Measurements from ENCODE around the gene DVL1.

DNA sequence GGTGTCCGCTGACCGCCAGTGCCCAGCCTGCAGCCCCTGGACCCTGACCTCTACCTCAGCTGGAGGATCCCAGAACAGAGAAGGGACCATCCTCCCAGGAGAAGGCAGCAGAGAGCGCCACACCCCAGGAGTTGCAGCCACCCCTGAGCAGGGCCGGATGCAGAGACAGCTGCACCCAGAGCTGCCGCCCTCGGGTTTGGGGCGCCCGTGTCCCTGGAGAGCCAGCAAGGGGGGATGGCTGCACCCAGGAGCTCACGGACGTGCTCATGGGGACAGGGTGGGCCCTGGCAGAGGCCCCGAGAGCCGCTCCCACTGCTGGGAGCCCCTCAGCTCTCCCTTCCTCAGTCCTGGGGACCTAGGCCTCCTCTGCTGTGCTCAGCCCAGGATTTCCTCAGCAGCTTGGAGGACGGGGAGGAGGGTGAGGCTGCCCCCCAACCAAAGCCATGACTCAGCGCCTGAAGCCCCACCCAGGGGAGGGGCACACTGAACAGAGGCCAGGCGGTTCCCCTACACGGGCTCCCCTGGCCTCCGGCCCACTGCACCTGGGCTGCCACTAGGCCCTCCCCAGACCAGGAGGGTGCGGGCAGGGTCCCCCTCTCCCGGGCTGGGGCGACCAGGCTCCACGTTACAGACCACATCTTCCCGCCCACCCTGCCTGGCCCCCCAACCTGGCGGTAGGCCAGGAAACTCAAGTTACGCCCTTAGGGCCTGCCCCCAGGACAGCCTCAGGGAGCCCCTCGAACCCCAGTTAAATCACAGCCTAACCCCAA, 43.7 kb downstream of the DVL1 start:
- TF ChIP-seq TCF12 (IDR thresholded peaks at IDR 0.05; ENCODE audit: low read depth) (0 out of 2 replicates have a peak, but pooled peaks have one; percentile 21), TAF1 (IDR thresholded peaks at IDR 0.05; ENCODE audit: low read depth) (no peak), EP300 (IDR thresholded peaks at IDR 0.05; ENCODE audit: borderline replicate concordance) (no peak), FOXM1 (IDR thresholded peaks at IDR 0.05; ENCODE audit: borderline replicate concordance, low read depth) (no peak), RAD21 (IDR thresholded peaks at IDR 0.05; ENCODE audit: low read depth) (no peak), EGR1 (IDR thresholded peaks at IDR 0.05) (no peak)
- TF ChIP-seq, protein P1, sequence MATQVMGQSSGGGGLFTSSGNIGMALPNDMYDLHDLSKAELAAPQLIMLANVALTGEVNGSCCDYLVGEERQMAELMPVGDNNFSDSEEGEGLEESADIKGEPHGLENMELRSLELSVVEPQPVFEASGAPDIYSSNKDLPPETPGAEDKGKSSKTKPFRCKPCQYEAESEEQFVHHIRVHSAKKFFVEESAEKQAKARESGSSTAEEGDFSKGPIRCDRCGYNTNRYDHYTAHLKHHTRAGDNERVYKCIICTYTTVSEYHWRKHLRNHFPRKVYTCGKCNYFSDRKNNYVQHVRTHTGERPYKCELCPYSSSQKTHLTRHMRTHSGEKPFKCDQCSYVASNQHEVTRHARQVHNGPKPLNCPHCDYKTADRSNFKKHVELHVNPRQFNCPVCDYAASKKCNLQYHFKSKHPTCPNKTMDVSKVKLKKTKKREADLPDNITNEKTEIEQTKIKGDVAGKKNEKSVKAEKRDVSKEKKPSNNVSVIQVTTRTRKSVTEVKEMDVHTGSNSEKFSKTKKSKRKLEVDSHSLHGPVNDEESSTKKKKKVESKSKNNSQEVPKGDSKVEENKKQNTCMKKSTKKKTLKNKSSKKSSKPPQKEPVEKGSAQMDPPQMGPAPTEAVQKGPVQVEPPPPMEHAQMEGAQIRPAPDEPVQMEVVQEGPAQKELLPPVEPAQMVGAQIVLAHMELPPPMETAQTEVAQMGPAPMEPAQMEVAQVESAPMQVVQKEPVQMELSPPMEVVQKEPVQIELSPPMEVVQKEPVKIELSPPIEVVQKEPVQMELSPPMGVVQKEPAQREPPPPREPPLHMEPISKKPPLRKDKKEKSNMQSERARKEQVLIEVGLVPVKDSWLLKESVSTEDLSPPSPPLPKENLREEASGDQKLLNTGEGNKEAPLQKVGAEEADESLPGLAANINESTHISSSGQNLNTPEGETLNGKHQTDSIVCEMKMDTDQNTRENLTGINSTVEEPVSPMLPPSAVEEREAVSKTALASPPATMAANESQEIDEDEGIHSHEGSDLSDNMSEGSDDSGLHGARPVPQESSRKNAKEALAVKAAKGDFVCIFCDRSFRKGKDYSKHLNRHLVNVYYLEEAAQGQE (IDR thresholded peaks at IDR 0.05; ENCODE audit: low read depth): no peak

Data from Ishikawa (cell line).